H1 (cell line): ENCODE data around the gene CMSS1. TPM values are rescaled to one million over a fixed set of nuclear protein-coding genes. Genes with fewer than 3 reads are reported as not detected.

Experiments used
- CTCF ChIA-PET: fragments of 300-600 bp; sonication (Branson Sonifier 250); formaldehyde crosslinking; loops from one replicate; lab custom pipeline; 2021; ENCODE audit not compliant: partially characterized antibody; lab: Charles Lee
- POLR2A ChIA-PET: fragments of 300-600 bp; sonication (Branson Sonifier 250); formaldehyde crosslinking; loops from one replicate; lab custom pipeline; 2021; ENCODE audit warnings: inconsistent platforms; ENCODE audit not compliant: partially characterized antibody; lab: Charles Lee
- DNase-seq, 2 experiments: peaks; one replicate each; pipeline versions ENCODE4 v3.0.0 to v3.0.0-alpha.2; 2010 to 2022; ENCODE audit warnings: low spot score in 2 of 2, low read depth in 1 of 2, mixed read lengths in 1 of 2
- FAIRE-seq: peaks from 2 replicates; lab custom pipeline; 2011; peaks lifted over from hg19 to GRCh38; lab: Jason Lieb, UNC
- H2AFZ ChIP-seq: 2 replicates; pipeline ENCODE4 v1.8.1; 2012; ENCODE audit warnings: low read length, inconsistent platforms
- H2AK5ac ChIP-seq: 2 replicates; pipeline ENCODE4 v1.6.1; 2013; ENCODE audit warnings: low read depth, low read length
- H2BK120ac ChIP-seq: replicated peaks from 2 replicates; pipeline ENCODE3; 2013; ENCODE audit warnings: low read depth, low read length, inconsistent platforms
- H2BK12ac ChIP-seq: 2 replicates; pipeline ENCODE4 v1.6.1; 2013; ENCODE audit warnings: low read depth, low read length
- H2BK15ac ChIP-seq: 2 replicates; pipeline ENCODE4 v1.6.1; 2013; ENCODE audit warnings: low read length
- H2BK20ac ChIP-seq: 2 replicates; pipeline ENCODE4 v1.6.1; 2013; ENCODE audit warnings: low read length
- H2BK5ac ChIP-seq: 2 replicates; pipeline ENCODE4 v1.6.1; 2013; ENCODE audit warnings: low read depth, low read length
- H3K14ac ChIP-seq: 2 replicates; pipeline ENCODE4 v1.6.1; 2013; ENCODE audit warnings: inconsistent platforms; ENCODE audit not compliant: insufficient read length
- H3K18ac ChIP-seq: 2 replicates; pipeline ENCODE4 v1.6.1; 2013; ENCODE audit warnings: low read length; ENCODE audit errors: extremely low read depth
- H3K23ac ChIP-seq: 2 replicates; pipeline ENCODE4 v1.6.1; 2013; ENCODE audit warnings: inconsistent platforms; ENCODE audit not compliant: insufficient read length
- H3K23me2 ChIP-seq: 2 replicates; pipeline ENCODE4 v1.6.1; 2013; ENCODE audit warnings: low read depth, low read length
- H3K27ac ChIP-seq: 2 replicates; pipeline ENCODE4 v1.6.1; 2011; ENCODE audit warnings: low read depth, low read length, inconsistent platforms
- H3K27me3 ChIP-seq, 4 experiments: replicated peaks in 1 of 4; 1 replicate in 1 of 4; 2 replicates in 3 of 4; pipeline versions ENCODE4 v1.6.1 to v1.8.1; 2011 to 2013; ENCODE audit warnings: low read length in 3 of 4, mild to moderate bottlenecking in 3 of 4, inconsistent platforms in 2 of 4, mixed read lengths in 2 of 4, moderate library complexity in 1 of 4; ENCODE audit not compliant: control insufficient read depth in 3 of 4, insufficient read depth in 3 of 4; ENCODE audit errors: extremely low read depth in 1 of 4
- H3K36me3 ChIP-seq, 4 experiments: 2 replicates each; pipeline versions ENCODE4 v1.6.1 to v1.8.1; 2011 to 2013; ENCODE audit warnings: mild to moderate bottlenecking in 4 of 4, low read length in 3 of 4, moderate library complexity in 2 of 4, control low read depth in 1 of 4, inconsistent platforms in 1 of 4; ENCODE audit not compliant: insufficient read depth in 4 of 4, control insufficient read depth in 2 of 4
- H3K4ac ChIP-seq: replicated peaks from 2 replicates; pipeline ENCODE3; 2013; ENCODE audit warnings: low read length, low read depth, mixed read lengths, inconsistent platforms; ENCODE audit not compliant: insufficient read length
- H3K4me1 ChIP-seq, 4 experiments: replicated peaks in 1 of 4; 1 replicate in 1 of 4; 2 replicates in 3 of 4; pipeline versions ENCODE4 v1.6.1 to v1.8.1; 2011 to 2013; ENCODE audit warnings: low read length in 3 of 4, inconsistent platforms in 2 of 4, mixed read lengths in 1 of 4; ENCODE audit not compliant: insufficient read depth in 4 of 4, control insufficient read depth in 3 of 4
- H3K4me2 ChIP-seq, 2 experiments: 2 replicates each; pipeline versions ENCODE4 v1.6.1 to v1.8.1; 2011 to 2013; ENCODE audit warnings: low read depth in 2 of 2, low read length in 2 of 2, control low read depth in 1 of 2, inconsistent platforms in 1 of 2, mild to moderate bottlenecking in 1 of 2; ENCODE audit not compliant: insufficient read depth in 1 of 2
- H3K4me3 ChIP-seq, 4 experiments: fragments of 200-600, 300-600 bp in 1 of 4; sonication (generic), shearing (Covaris generic), sonication (Bioruptor Twin) in 1 of 4; 2 replicates each; pipeline versions ENCODE4 v1.5.1 to v1.8.1; 2011 to 2016; ENCODE audit warnings: low read length in 4 of 4, low read depth in 3 of 4, control low read depth in 2 of 4, inconsistent platforms in 2 of 4, mild to moderate bottlenecking in 2 of 4, mixed read lengths in 1 of 4, moderate library complexity in 1 of 4; ENCODE audit not compliant: insufficient read depth in 2 of 4; ENCODE audit errors: extremely low read depth in 1 of 4
- H3K56ac ChIP-seq: replicated peaks from 2 replicates; pipeline ENCODE3; 2013; ENCODE audit warnings: low read depth, mild to moderate bottlenecking, mixed read lengths, low read length, inconsistent platforms; ENCODE audit not compliant: insufficient read length
- H3K79me1 ChIP-seq: 2 replicates; pipeline ENCODE4 v1.6.1; 2013; ENCODE audit warnings: low read depth, low read length, control low read depth
- H3K79me2 ChIP-seq, 2 experiments: 2 replicates each; pipeline versions ENCODE4 v1.6.1 to v1.8.1; 2012 to 2013; ENCODE audit warnings: low read length in 2 of 2, mild to moderate bottlenecking in 2 of 2, inconsistent platforms in 1 of 2; ENCODE audit not compliant: insufficient read depth in 2 of 2, control insufficient read depth in 1 of 2
- H3K9ac ChIP-seq, 4 experiments: replicated peaks in 1 of 4; 1 replicate in 1 of 4; 2 replicates in 3 of 4; pipeline versions ENCODE4 v1.6.1 to v1.8.1; 2011 to 2013; ENCODE audit warnings: low read depth in 3 of 4, low read length in 3 of 4, control low read depth in 2 of 4, mild to moderate bottlenecking in 2 of 4, moderate library complexity in 2 of 4, inconsistent platforms in 1 of 4; ENCODE audit errors: extremely low read depth in 1 of 4
- H3K9me3 ChIP-seq, 2 experiments: 2 replicates each; pipeline versions ENCODE4 v1.6.1 to v1.8.1; 2012 to 2013; ENCODE audit warnings: mild to moderate bottlenecking in 2 of 2, moderate library complexity in 2 of 2, control low read depth in 1 of 2, inconsistent platforms in 1 of 2, low read depth in 1 of 2, low read length in 1 of 2, mixed read lengths in 1 of 2; ENCODE audit not compliant: insufficient read depth in 2 of 2
- H4K20me1 ChIP-seq, 2 experiments: replicated peaks in 1 of 2; 2 replicates each; pipeline versions ENCODE3 to v1.8.1; 2011 to 2013; ENCODE audit warnings: inconsistent platforms in 2 of 2, low read length in 2 of 2, mild to moderate bottlenecking in 1 of 2; ENCODE audit not compliant: insufficient read depth in 2 of 2, control insufficient read depth in 1 of 2
- H4K5ac ChIP-seq: 2 replicates; pipeline ENCODE4 v1.6.1; 2013; ENCODE audit warnings: low read length, low read depth, mixed read lengths, inconsistent platforms; ENCODE audit not compliant: insufficient read length
- H4K8ac ChIP-seq: 2 replicates; pipeline ENCODE4 v1.8.0; 2013; ENCODE audit warnings: mild to moderate bottlenecking, moderate library complexity, low read length, inconsistent platforms; ENCODE audit not compliant: insufficient read depth; ENCODE audit errors: extremely low read depth
- H4K91ac ChIP-seq: replicated peaks from 2 replicates; pipeline ENCODE3; 2013; ENCODE audit warnings: low read length, mixed read lengths, inconsistent platforms; ENCODE audit not compliant: insufficient read length
- GABPA ChIP-seq: IDR thresholded peaks from 2 replicates; pipeline ENCODE4 v1.6.1; 2011; ENCODE audit warnings: mild to moderate bottlenecking, low read length, moderate library complexity, borderline replicate concordance; ENCODE audit not compliant: insufficient read depth
- KDM4A ChIP-seq: IDR thresholded peaks from one replicate; pipeline ENCODE4 v1.7.1; 2012; ENCODE audit warnings: low read depth, mild to moderate bottlenecking, moderate library complexity, low read length, inconsistent platforms; ENCODE audit not compliant: severe bottlenecking
- NRF1 ChIP-seq: IDR thresholded peaks from 2 replicates; pipeline ENCODE4 v1.6.1; 2011; ENCODE audit warnings: mild to moderate bottlenecking, low read depth, low read length, improper control_type of control experiment
- POU5F1 ChIP-seq: IDR thresholded peaks from 2 replicates; pipeline ENCODE4 v1.6.1; 2011; ENCODE audit warnings: low read depth, mild to moderate bottlenecking, low read length, moderate library complexity
- RAD21 ChIP-seq, 2 experiments: IDR thresholded peaks in 1 of 2; conservative IDR thresholded peaks in 1 of 2; 2 replicates each; pipeline ENCODE4 v1.6.1; 2011; ENCODE audit warnings: low read depth in 2 of 2, low read length in 2 of 2, improper control_type of control experiment in 1 of 2, inconsistent platforms in 1 of 2, mild to moderate bottlenecking in 1 of 2, moderate library complexity in 1 of 2
- TCF12 ChIP-seq: IDR thresholded peaks from 2 replicates; pipeline ENCODE4 v1.6.1; 2011; ENCODE audit warnings: low read depth, mild to moderate bottlenecking, low read length
- USF2 ChIP-seq: IDR thresholded peaks from 2 replicates; pipeline ENCODE4 v1.6.1; 2011; ENCODE audit warnings: low read length, improper control_type of control experiment
- WGBS, 2 experiments: shearing (Covaris generic) in 1 of 2; methylation state at CpG; one replicate each; pipeline versions ENCODE4 v1.1.6 to v1.1.7; 2013 to 2015; ENCODE audit warnings: low lambda C conversion rate in 2 of 2, mixed read lengths in 2 of 2, inconsistent platforms in 1 of 2, low coverage in 1 of 2, missing lambda C conversion rate in 1 of 2; ENCODE audit not compliant: insufficient replicate concordance in 2 of 2, insufficient coverage in 1 of 2, insufficient read length in 1 of 2; ENCODE audit errors: extremely low coverage in 1 of 2, missing lambda C conversion rate in 1 of 2; 5-methylcytosine and 5-hydroxymethylcytosine counted together
- polyA plus RNA-seq, 7 experiments: library from polyadenylated mRNA; depleted of rRNA in 3 of 7; stranded (reverse) in 5 of 7; unstranded in 2 of 7; fragments of >200 nt in 5 of 7; fragments of 200-250 nt in 2 of 7; gene quantifications; 1 replicate in 5 of 7; 2 replicates in 1 of 7; 4 replicates in 1 of 7; pipeline versions ENCODE4 v1.2.1 to v1.2.3, GENCODE V29; 2011 to 2013; ENCODE audit warnings: missing spikeins in 2 of 7, mixed read lengths in 2 of 7
- total RNA-seq: library from RNA; stranded (reverse); fragmentation: NEBNext Ultra II Directional; extraction: Animal tissue kit (Norgen Biotek cat#: 25700); gene quantifications from 2 replicates; pipeline ENCODE4 v1.2.1, GENCODE V29; 2021

Gene CMSS1
- total and polyA plus RNA-seq, 2 of the 8 experiments (the other 6 are each of a cell fraction or from before 2014, with no cell fraction given) = 15.2 to 75.1 TPM

GRCh38 chr3:99921986-99922385 lies 104.3 kb downstream of the CMSS1 start:
- FAIRE-seq (no peak), DNase-seq (no peak)
- H3K9ac ChIP-seq = no peak overlapping the region
- no peak overlapping the region for H3K4me3 ChIP-seq
- TF ChIP-seq USF2 (no peak), POU5F1 (no peak), GABPA (no peak), NRF1 (no peak), KDM4A (no peak), TCF12 (no peak), RAD21 (IDR thresholded peaks at IDR 0.05 in 1 of 2, conservative IDR thresholded peaks at IDR 0.05 in 1 of 2; ENCODE audit: low read depth in 2 of 2, low read length in 2 of 2) (no peak)
- CTCF ChIA-PET = no interaction called here
- no peak overlapping the region for H4K91ac ChIP-seq
- H3K36me3 ChIP-seq = no peaks in the 10 kb centered on the region
- H2BK12ac ChIP-seq = no peak overlapping the region
- H4K8ac ChIP-seq = no peak overlapping the region
- H3K27ac ChIP-seq = no peak overlapping the region
- H3K79me2 ChIP-seq = peaks cover 0 to 5% of the 10 kb centered on the region in 2 experiments; a peak in 1 of 4 replicates
- H3K56ac ChIP-seq = no peak overlapping the region
- H2BK5ac ChIP-seq = no peak overlapping the region
- H3K9me3 ChIP-seq = no peaks in the 10 kb centered on the region
- H3K27me3 ChIP-seq = no peaks in the 10 kb centered on the region
- H2BK20ac ChIP-seq = no peak overlapping the region
- H4K20me1 ChIP-seq = no peaks in the 10 kb centered on the region
- no peak overlapping the region for H2BK15ac ChIP-seq
- H3K18ac ChIP-seq = no peak overlapping the region
- no peak overlapping the region for H3K4me2 ChIP-seq
- no peak overlapping the region for H3K14ac ChIP-seq
- no peaks in the 10 kb centered on the region for H3K79me1 ChIP-seq
- H3K23me2 ChIP-seq = no peaks in the 10 kb centered on the region
- H3K4ac ChIP-seq = no peak overlapping the region
- WGBS, 2 experiments = 72% methylated on average over 1 of the region's 1 CpG; no CpG with 5 or more reads in 1 of the 2 experiments
- peaks cover 3 to 21% (median 12%) of the 10 kb centered on the region in 4 experiments; a peak in 5 of 7 replicates for H3K4me1 ChIP-seq
- no peak overlapping the region for H2AFZ ChIP-seq
- POLR2A ChIA-PET = no interaction called here
- H2AK5ac ChIP-seq = no peak overlapping the region
- H4K5ac ChIP-seq = no peak overlapping the region
- no peak overlapping the region for H2BK120ac ChIP-seq
- H3K23ac ChIP-seq = no peak overlapping the region
